Measurements from ENCODE around the gene TAB2.

DNA sequence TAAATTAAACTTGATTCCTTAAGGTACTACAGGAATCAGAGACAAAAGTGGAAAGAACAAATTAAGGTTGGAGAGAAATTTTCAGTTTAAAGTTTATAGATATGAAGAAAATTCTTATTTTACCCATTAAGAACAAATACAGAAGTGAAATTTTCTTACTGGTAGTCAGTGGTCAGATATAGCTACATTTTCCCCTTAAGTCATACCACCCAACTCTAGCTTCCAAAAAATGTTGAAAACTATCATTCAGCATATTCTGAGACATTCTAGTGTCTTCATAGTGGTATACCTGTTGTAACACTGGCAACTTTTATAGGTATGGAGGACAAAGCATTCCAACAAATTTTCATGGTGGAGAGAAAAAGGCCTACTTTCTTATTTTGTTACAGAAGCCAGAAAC, 67.0 kb downstream of the TAB2 start:
- no peak for TF ChIP-seq CTCF (IDR thresholded peaks at IDR 0.05)
- no peak for TF ChIP-seq POLR2AphosphoS5 (IDR thresholded peaks at IDR 0.05)
- no peak for TF ChIP-seq POLR2A (IDR thresholded peaks at IDR 0.05)
- no peak for TF ChIP-seq EP300 (IDR thresholded peaks at IDR 0.05)
